ENCODE measurements around the gene ERCC3. TPM values are rescaled to one million over a fixed set of nuclear protein-coding genes. Genes with fewer than 3 reads are reported as not detected.
A peak's percentile ranks its signal among the peaks of the same experiment; 100 is the strongest.

The ERCC3 gene
- total and polyA plus RNA-seq, 12 donors = 15.8 to 27.4 (median 22.8) TPM

DNA sequence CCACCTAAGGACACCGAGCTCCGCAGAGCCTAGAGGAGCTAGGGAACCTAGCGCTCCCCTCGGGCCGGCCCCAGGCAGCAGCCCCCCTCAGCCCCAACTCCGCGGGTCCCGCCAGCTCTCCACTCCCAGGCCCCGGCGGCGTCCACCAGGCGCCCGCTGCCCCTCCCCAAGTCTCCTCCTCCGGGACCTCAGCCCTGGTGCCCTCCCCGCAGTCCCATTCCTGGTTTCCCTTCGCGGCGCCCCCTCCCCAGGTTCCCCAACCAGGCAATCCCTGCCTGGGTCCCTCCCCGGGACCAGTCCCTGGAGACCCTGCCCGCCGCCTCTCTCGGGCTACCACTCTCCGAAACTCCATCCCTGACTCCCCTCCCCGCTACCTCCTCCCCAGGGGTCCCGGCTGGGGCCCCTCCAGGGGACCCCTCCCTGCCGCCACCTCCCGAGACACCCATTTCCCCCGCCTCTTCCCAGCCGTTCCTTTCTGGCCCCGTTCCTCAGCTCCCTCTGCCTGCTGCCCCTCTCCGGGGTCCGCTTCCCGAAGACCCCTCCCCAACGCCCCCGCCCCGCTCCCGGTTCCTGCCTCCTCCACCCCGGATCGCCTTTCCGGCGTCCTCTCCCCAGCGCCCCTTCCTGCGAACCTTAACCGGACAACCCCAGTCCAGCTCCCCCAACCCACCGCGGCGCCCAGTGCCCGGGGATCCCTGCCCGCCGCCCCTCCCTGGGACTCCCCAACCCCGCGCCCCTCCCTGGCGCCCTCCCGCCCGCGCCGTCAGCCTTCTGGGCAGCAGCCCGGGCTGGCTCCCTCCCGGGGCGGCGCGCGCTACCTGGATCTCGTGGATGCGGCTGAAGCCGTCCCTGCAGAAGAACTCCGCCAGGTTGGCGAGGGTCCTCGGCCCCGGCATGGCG is 74.5 kb downstream of the ERCC3 start:
- ATAC-seq = peak in 4 of 8 donors; percentile 14 to 47 (median 38)
- H3K9me3 ChIP-seq = peaks cover 0 to 11% (median 0%) of the 10 kb centered on the region in 11 donors
- peak overlapping the region; percentile 22 to 59 (median 46) for H3K4me3 ChIP-seq
- no peak for DNase-seq
- TF ChIP-seq, protein P1, sequence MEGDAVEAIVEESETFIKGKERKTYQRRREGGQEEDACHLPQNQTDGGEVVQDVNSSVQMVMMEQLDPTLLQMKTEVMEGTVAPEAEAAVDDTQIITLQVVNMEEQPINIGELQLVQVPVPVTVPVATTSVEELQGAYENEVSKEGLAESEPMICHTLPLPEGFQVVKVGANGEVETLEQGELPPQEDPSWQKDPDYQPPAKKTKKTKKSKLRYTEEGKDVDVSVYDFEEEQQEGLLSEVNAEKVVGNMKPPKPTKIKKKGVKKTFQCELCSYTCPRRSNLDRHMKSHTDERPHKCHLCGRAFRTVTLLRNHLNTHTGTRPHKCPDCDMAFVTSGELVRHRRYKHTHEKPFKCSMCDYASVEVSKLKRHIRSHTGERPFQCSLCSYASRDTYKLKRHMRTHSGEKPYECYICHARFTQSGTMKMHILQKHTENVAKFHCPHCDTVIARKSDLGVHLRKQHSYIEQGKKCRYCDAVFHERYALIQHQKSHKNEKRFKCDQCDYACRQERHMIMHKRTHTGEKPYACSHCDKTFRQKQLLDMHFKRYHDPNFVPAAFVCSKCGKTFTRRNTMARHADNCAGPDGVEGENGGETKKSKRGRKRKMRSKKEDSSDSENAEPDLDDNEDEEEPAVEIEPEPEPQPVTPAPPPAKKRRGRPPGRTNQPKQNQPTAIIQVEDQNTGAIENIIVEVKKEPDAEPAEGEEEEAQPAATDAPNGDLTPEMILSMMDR (IDR thresholded peaks at IDR 0.05) = no peak
- intact Hi-C loops (cut with DNase I) = no loop called here
- WGBS, 2 donors = 1% methylated on average over 70 to 71 of the region's 71 CpGs
- H3K36me3 ChIP-seq = no peaks in the 10 kb centered on the region
- no peak overlapping the region for H3K27ac ChIP-seq
- peaks cover 7 to 89% (median 72%) of the 10 kb centered on the region in 7 donors for H3K27me3 ChIP-seq
- H3K4me1 ChIP-seq = peaks cover 5 to 22% (median 17%) of the 10 kb centered on the region in 9 donors

DNA sequence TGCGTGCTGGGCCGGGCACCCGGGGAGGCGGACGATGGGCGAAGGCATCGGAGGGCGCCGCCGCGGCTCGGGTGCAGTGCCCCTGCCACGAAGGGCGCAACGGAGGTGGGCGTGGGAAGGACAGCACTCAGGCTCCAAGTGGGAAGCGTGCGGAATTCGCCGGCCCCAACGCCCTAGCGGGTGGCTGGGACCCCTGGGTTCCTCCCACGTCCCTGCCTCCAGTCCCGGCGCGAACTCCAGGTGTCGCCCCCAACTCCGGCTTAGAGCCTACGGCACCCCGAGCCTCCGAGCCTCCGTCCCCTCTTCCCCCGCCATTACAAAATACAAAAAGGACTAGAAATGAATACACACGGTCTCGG is 75.2 kb downstream of the ERCC3 start:
- Histone ChIP-seq H3K27me3 (peaks cover 7 to 83% (median 67%) of the 10 kb centered on the region in 7 donors), H3K4me1 (peaks cover 5 to 22% (median 17%) of the 10 kb centered on the region in 9 donors), H3K36me3 (no peaks in the 10 kb centered on the region), H3K27ac (no peak overlapping the region), H3K9me3 (peaks cover 0 to 12% (median 0%) of the 10 kb centered on the region in 11 donors), H3K4me3 (peak overlapping the region; percentile 22 to 59 (median 46))
- ATAC-seq (peak in 1 of 8 donors; percentile 34), DNase-seq (no peak)
- TF ChIP-seq, protein P1 (IDR thresholded peaks at IDR 0.05) = no peak
- WGBS, 2 donors = 1 to 4% methylated on average over 35 of the region's 35 CpGs
- intact Hi-C loops (cut with DNase I) = no loop called here

DNA sequence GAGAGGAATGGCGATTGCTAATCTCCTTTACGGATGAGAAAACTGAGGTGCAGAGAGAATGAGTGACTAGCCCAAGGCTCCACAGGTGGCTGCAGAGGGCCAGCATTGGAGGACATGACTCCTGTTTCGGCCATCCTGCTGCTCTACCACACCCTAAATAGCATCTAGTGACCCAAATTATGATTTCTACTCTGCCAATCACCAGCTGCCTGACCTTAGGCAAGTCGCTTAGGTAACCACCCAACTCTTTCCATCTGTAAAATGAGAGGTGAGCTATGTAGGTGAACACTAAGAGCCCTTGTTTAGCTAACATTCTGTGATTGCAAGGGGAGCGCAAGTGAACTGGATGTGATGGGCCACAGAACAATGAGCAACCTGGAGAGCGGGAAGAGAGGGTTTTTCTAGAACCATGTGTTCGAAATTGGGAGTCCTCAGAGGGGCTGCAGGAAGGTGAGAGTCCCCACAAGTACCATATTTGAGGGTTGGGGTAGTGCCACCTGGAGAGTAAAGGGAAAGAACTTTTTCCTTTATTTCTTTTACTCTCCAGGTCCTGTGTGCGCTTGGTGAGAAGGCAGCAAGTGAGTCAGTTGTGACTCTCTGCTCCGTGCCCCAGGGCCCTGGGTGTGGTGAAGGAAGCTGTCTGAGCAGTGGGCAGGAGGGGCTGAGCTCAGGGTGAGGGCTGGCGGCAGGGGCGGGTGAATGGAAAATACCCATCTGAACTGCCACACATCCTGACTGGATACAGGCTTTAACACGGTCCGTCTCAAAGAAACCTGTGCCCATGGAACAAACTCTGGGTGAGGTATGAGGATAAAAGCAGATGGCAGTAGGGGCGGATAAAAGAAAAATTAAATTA is 76.2 kb downstream of the ERCC3 start:
- H3K4me1 ChIP-seq = peaks cover 5 to 22% (median 17%) of the 10 kb centered on the region in 9 donors
- no peak overlapping the region for H3K27ac ChIP-seq
- no peak for DNase-seq
- H3K27me3 ChIP-seq = peaks cover 7 to 79% (median 56%) of the 10 kb centered on the region in 7 donors
- intact Hi-C loops (cut with DNase I) = no loop called here
- ATAC-seq = no peak
- H3K9me3 ChIP-seq = peaks cover 0 to 21% (median 2%) of the 10 kb centered on the region in 11 donors
- TF ChIP-seq, protein P1 (IDR thresholded peaks at IDR 0.05) = no peak
- 72 to 81% methylated on average over 14 of the region's 14 CpGs for WGBS, 2 donors
- no peaks in the 10 kb centered on the region for H3K36me3 ChIP-seq
- no peak overlapping the region for H3K4me3 ChIP-seq

DNA sequence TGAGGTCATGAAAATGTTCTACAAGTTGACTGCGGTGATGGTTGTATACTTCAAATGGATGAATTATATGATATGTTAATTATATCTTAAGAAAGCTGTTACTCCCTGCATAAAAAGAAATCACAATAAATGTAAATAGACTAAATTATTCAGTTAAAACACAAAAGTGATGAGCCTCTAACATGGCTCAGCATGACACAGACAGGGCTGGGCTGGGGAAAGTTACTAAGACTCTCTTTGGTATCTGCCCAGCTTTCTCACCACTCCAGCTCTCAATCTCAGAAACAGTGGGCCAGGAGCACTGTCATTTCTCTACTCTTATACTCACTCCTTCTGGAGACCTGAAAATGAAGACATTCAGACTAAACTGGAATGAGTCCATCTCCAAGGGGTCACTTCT is 77.4 kb downstream of the ERCC3 start:
- TF ChIP-seq, protein P1 (IDR thresholded peaks at IDR 0.05) = no peak
- H3K27ac ChIP-seq = no peak overlapping the region
- 92 to 98% methylated on average over 1 of the region's 1 CpG for WGBS, 2 donors
- no peak for ATAC-seq
- peaks cover 0 to 21% (median 2%) of the 10 kb centered on the region in 11 donors for H3K9me3 ChIP-seq
- no peak overlapping the region for H3K4me3 ChIP-seq
- DNase-seq = no peak
- H3K27me3 ChIP-seq = peaks cover 7 to 69% (median 45%) of the 10 kb centered on the region in 7 donors
- no peaks in the 10 kb centered on the region for H3K36me3 ChIP-seq
- H3K4me1 ChIP-seq = peaks cover 5 to 22% (median 17%) of the 10 kb centered on the region in 9 donors
- intact Hi-C loops (cut with DNase I) = no loop called here

Data from heart right ventricle (tissue), 16 donors.